Lung (tissue), 12 donors: ENCODE data around the gene WSCD1. TPM values are rescaled to one million over a fixed set of nuclear protein-coding genes. Genes with fewer than 3 reads are reported as not detected.

ENCODE experiments used
- ATAC-seq: fragments of 200-7000 bp; cut with Tn5 transposase; one replicate; pipeline ENCODE4 v1.9.1; 2020; ENCODE audit warnings: moderate number of reproducible peaks; ENCODE audit not compliant: insufficient read depth, low FRiP score
- DNase-seq, 3 donors: peaks; one replicate each; pipeline ENCODE4 v3.0.0-alpha.2; 2013 to 2017
- H3K27ac ChIP-seq, 2 donors: one replicate each; pipeline ENCODE4 v1.5.1; 2013; ENCODE audit warnings: mild to moderate bottlenecking in 2 of 2, moderate library complexity in 2 of 2, control low read depth in 1 of 2, inconsistent platforms in 1 of 2, low read depth in 1 of 2, low read length in 1 of 2
- H3K27me3 ChIP-seq, 3 donors: one replicate each; pipeline ENCODE4 v1.5.1; 2013; ENCODE audit warnings: low read length in 2 of 3; ENCODE audit not compliant: control insufficient read depth in 3 of 3, insufficient read depth in 3 of 3
- H3K36me3 ChIP-seq, 4 donors: one replicate each; pipeline ENCODE4 v1.5.1; 2013; ENCODE audit warnings: low read length in 4 of 4, mild to moderate bottlenecking in 1 of 4, moderate library complexity in 1 of 4; ENCODE audit not compliant: control insufficient read depth in 4 of 4, insufficient read depth in 4 of 4
- H3K4me1 ChIP-seq, 5 donors: one replicate each; pipeline ENCODE4 v1.5.1; 2013; ENCODE audit warnings: low read length in 5 of 5, mild to moderate bottlenecking in 2 of 5, moderate library complexity in 1 of 5; ENCODE audit not compliant: control insufficient read depth in 5 of 5, insufficient read depth in 5 of 5
- H3K4me3 ChIP-seq: one replicate; pipeline ENCODE4 v1.5.1; 2013; ENCODE audit warnings: mild to moderate bottlenecking, control low read depth, moderate library complexity
- H3K9ac ChIP-seq, 2 donors: one replicate each; pipeline ENCODE4 v1.5.1; 2013; ENCODE audit warnings: low read length in 2 of 2, control low read depth in 1 of 2; ENCODE audit not compliant: insufficient read depth in 1 of 2
- H3K9me3 ChIP-seq, 4 donors: one replicate each; pipeline ENCODE4 v1.5.1; 2013; ENCODE audit warnings: low read length in 3 of 4, mild to moderate bottlenecking in 1 of 4, moderate library complexity in 1 of 4; ENCODE audit not compliant: control insufficient read depth in 4 of 4, insufficient read depth in 3 of 4
- CTCF ChIP-seq: IDR thresholded peaks from 2 replicates; pipeline ENCODE4 v1.5.1; 2012; ENCODE audit warnings: mild to moderate bottlenecking; ENCODE audit errors: control extremely low read depth, extremely low read depth
- WGBS, 2 donors: extraction: QIAGEN DNeasy Blood & Tissue Kit; methylation state at CpG; one replicate each; pipeline ENCODE4 v1.1.7; 2013; 5-methylcytosine and 5-hydroxymethylcytosine counted together
- polyA plus RNA-seq, 2 donors: library from polyadenylated mRNA; stranded (reverse); fragments of 200-250 nt; gene quantifications; one replicate each; pipeline ENCODE4 v1.2.1, GENCODE V29; 2013
- total RNA-seq, 2 donors: library from RNA; depleted of rRNA in 1 of 2; stranded (reverse); fragments of >200 nt in 1 of 2; gene quantifications; one replicate each; pipeline ENCODE4 v1.2.1, GENCODE V29; 2014 to 2021
- donor health status: control.
- donor health status: control.
- donor health status: Bipolar disorder and iron deficiency.
- donor health status: healthy.
- donor health status: DM: yes; HTN: yes; CAD: no.

The WSCD1 gene
- total and polyA plus RNA-seq, 4 donors: 1.5 to 13.4 (median 3.8) TPM

GRCh38 chr17:6110592-6110991 is 40.4 kb downstream of the WSCD1 start:
- Histone ChIP-seq H3K27me3 (no peaks in the 10 kb centered on the region), H3K9ac (no peak overlapping the region), H3K4me1 (no peaks in the 10 kb centered on the region), H3K4me3 (no peak overlapping the region), H3K9me3 (peaks cover 0 to 2% (median 0%) of the 10 kb centered on the region in 4 donors), H3K36me3 (no peaks in the 10 kb centered on the region), H3K27ac (no peak overlapping the region)
- no peak for ATAC-seq
- TF ChIP-seq CTCF: no peak
- DNase-seq: no peak
- WGBS, 2 donors: 85 to 90% methylated on average over 7 of the region's 7 CpGs

- Histone ChIP-seq H3K4me1 (no peaks in the 10 kb centered on the region), H3K27me3 (no peaks in the 10 kb centered on the region), H3K9ac (no peak overlapping the region), H3K4me3 (no peak overlapping the region), H3K27ac (no peak overlapping the region), H3K9me3 (peaks cover 0 to 16% (median 10%) of the 10 kb centered on the region in 4 donors), H3K36me3 (peaks cover 0 to 7% (median 0%) of the 10 kb centered on the region in 4 donors)
- 93 to 95% methylated on average over 34 of the region's 34 CpGs for WGBS, 2 donors
- no peak for TF ChIP-seq CTCF
- no peak for DNase-seq
- no peak for ATAC-seq
These were observed 50.2 kb downstream of the WSCD1 start for GRCh38 chr17:6120351-6120750.

- H3K27me3 ChIP-seq: no peaks in the 10 kb centered on the region
- ATAC-seq: no peak
- H3K4me3 ChIP-seq: no peak overlapping the region
- DNase-seq: no peak
- no peak overlapping the region for H3K9ac ChIP-seq
- H3K4me1 ChIP-seq: no peaks in the 10 kb centered on the region
- H3K9me3 ChIP-seq: peaks cover 0 to 15% (median 5%) of the 10 kb centered on the region in 4 donors
- TF ChIP-seq CTCF: no peak
- H3K27ac ChIP-seq: no peak overlapping the region
- peaks cover 0 to 3% (median 0%) of the 10 kb centered on the region in 4 donors for H3K36me3 ChIP-seq
These were observed 54.7 kb downstream of the WSCD1 start for GRCh38 chr17:6124856-6125255.

GRCh38 chr17:6126768-6127167 is 56.6 kb downstream of the WSCD1 start:
- ATAC-seq (no peak), DNase-seq (no peak)
- H3K4me3 ChIP-seq: no peak overlapping the region
- peaks cover 0 to 15% (median 4%) of the 10 kb centered on the region in 4 donors for H3K9me3 ChIP-seq
- no peak for TF ChIP-seq CTCF
- H3K4me1 ChIP-seq: no peaks in the 10 kb centered on the region
- no peak overlapping the region for H3K9ac ChIP-seq
- no peak overlapping the region for H3K27ac ChIP-seq
- H3K36me3 ChIP-seq: no peaks in the 10 kb centered on the region
- 89 to 92% methylated on average over 1 of the region's 1 CpG for WGBS, 2 donors
- no peaks in the 10 kb centered on the region for H3K27me3 ChIP-seq
